DND-41 (cell line): ENCODE data around the gene SGPP1.
"Not testable (repeated sequence)": the region's sequence is repeated elsewhere in the genome, so short reads cannot be mapped to it uniquely, and the experiment has no call there.

Source experiments
- ATAC-seq: fragments of 200-7000 bp; cut with Tn5 transposase; 3 replicates; pipeline ENCODE4 v1.9.1; 2021; ENCODE audit warnings: low read depth; ENCODE audit not compliant: insufficient read depth
- DNase-seq: peaks from one replicate; pipeline ENCODE4 v3.0.0-alpha.2; 2020
- H2AFZ ChIP-seq: 2 replicates; pipeline ENCODE4 v1.6.0; 2012; ENCODE audit warnings: low read depth, low read length
- H3K27ac ChIP-seq: 2 replicates; pipeline ENCODE4 v1.5.1; 2012; ENCODE audit warnings: low read length, inconsistent platforms
- H3K27me3 ChIP-seq: fragments of 200-600 bp; sonication (generic); 2 replicates; pipeline ENCODE4 v1.6.0; 2012; ENCODE audit warnings: low read length, mild to moderate bottlenecking, inconsistent platforms; ENCODE audit not compliant: insufficient read depth, poor library complexity
- H3K36me3 ChIP-seq: 2 replicates; pipeline ENCODE4 v1.5.1; 2012; ENCODE audit warnings: low read length, inconsistent platforms; ENCODE audit not compliant: insufficient read depth
- H3K4me1 ChIP-seq: 2 replicates; pipeline ENCODE4 v1.5.1; 2012; ENCODE audit warnings: mild to moderate bottlenecking, low read length; ENCODE audit not compliant: insufficient read depth
- H3K4me2 ChIP-seq: 2 replicates; pipeline ENCODE4 v1.6.0; 2012; ENCODE audit warnings: mild to moderate bottlenecking, moderate library complexity, low read length, inconsistent platforms; ENCODE audit not compliant: insufficient read depth
- H3K4me3 ChIP-seq, 2 experiments: fragments of 200-600 bp in 1 of 2; shearing (Covaris generic) in 1 of 2; 2 replicates each; pipeline ENCODE4 v1.5.1; 2012 to 2016; ENCODE audit warnings: inconsistent platforms in 2 of 2, low read length in 2 of 2, mild to moderate bottlenecking in 2 of 2, low read depth in 1 of 2, moderate library complexity in 1 of 2
- H3K79me2 ChIP-seq: 2 replicates; pipeline ENCODE4 v1.6.0; 2012; ENCODE audit warnings: low read length, inconsistent platforms; ENCODE audit not compliant: insufficient read depth
- H3K9ac ChIP-seq: 2 replicates; pipeline ENCODE4 v1.6.0; 2012; ENCODE audit warnings: low read depth, mild to moderate bottlenecking, inconsistent platforms, low read length, moderate library complexity
- H3K9me3 ChIP-seq: 2 replicates; pipeline ENCODE4 v1.5.1; 2012; ENCODE audit warnings: low read length, moderate library complexity, mild to moderate bottlenecking, inconsistent platforms; ENCODE audit not compliant: insufficient read depth, severe bottlenecking
- H4K20me1 ChIP-seq: 2 replicates; pipeline ENCODE4 v1.6.0; 2012; ENCODE audit warnings: low read length; ENCODE audit not compliant: insufficient read depth
- CTCF ChIP-seq: IDR thresholded peaks from 2 replicates; pipeline ENCODE4 v1.5.1; 2012; ENCODE audit warnings: borderline replicate concordance, low read length, moderate library complexity, mild to moderate bottlenecking; ENCODE audit not compliant: poor library complexity, severe bottlenecking; ENCODE audit errors: extremely low read depth
- EZH2 ChIP-seq: IDR thresholded peaks from 3 replicates; pipeline ENCODE4 v1.6.1; 2012; ENCODE audit warnings: borderline replicate concordance, low read depth, mild to moderate bottlenecking, moderate library complexity, low read length, inconsistent platforms; ENCODE audit not compliant: severe bottlenecking

Gene SGPP1

GRCh38 chr14:63666335-63666734 lies 61.5 kb downstream of the SGPP1 start:
- no peak for DNase-seq
- Histone ChIP-seq H2AFZ (no peak overlapping the region), H3K27me3 (no peaks in the 10 kb centered on the region), H3K4me3 (no peak overlapping the region), H4K20me1 (no peaks in the 10 kb centered on the region), H3K4me2 (no peak overlapping the region), H3K9ac (no peak overlapping the region), H3K4me1 (no peaks in the 10 kb centered on the region), H3K9me3 (no peaks in the 10 kb centered on the region), H3K27ac (no peak overlapping the region), H3K79me2 (no peaks in the 10 kb centered on the region), H3K36me3 (no peaks in the 10 kb centered on the region)
- no peak for TF ChIP-seq EZH2
- TF ChIP-seq CTCF, result no peak
- no peak for ATAC-seq

- ATAC-seq, result no peak
- Histone ChIP-seq H2AFZ (no peak overlapping the region), H3K9ac (no peak overlapping the region), H3K9me3 (no peaks in the 10 kb centered on the region), H4K20me1 (no peaks in the 10 kb centered on the region), H3K4me2 (no peak overlapping the region), H3K36me3 (no peaks in the 10 kb centered on the region), H3K79me2 (no peaks in the 10 kb centered on the region), H3K4me1 (no peaks in the 10 kb centered on the region), H3K27ac (no peak overlapping the region), H3K4me3 (no peak overlapping the region), H3K27me3 (no peaks in the 10 kb centered on the region)
- no peak for DNase-seq
- TF ChIP-seq CTCF (no peak), EZH2 (no peak)
These were observed 64.2 kb downstream of the SGPP1 start for GRCh38 chr14:63663428-63664341.

- Histone ChIP-seq H4K20me1 (no peaks in the 10 kb centered on the region), H3K36me3 (no peaks in the 10 kb centered on the region), H3K4me1 (no peaks in the 10 kb centered on the region), H3K9ac (no peak overlapping the region), H3K27ac (no peak overlapping the region), H3K79me2 (no peaks in the 10 kb centered on the region), H3K9me3 (no peaks in the 10 kb centered on the region), H2AFZ (no peak overlapping the region), H3K4me3 (no peak overlapping the region), H3K4me2 (no peak overlapping the region), H3K27me3 (no peaks in the 10 kb centered on the region)
- TF ChIP-seq CTCF (no peak), EZH2 (no peak)
- DNase-seq (no peak), ATAC-seq (peak; percentile 31; the same call in 1 of the 3 replicates)
These were observed 65.1 kb downstream of the SGPP1 start for GRCh38 chr14:63662776-63663175.

GRCh38 chr14:63661881-63662280 lies 66.0 kb downstream of the SGPP1 start:
- H3K4me1 ChIP-seq, H3K79me2 ChIP-seq, H2AFZ ChIP-seq, H3K4me3 ChIP-seq, H3K9ac ChIP-seq, H3K36me3 ChIP-seq, ATAC-seq, DNase-seq, H4K20me1 ChIP-seq, H3K9me3 ChIP-seq, H3K27ac ChIP-seq, H3K27me3 ChIP-seq, H3K4me2 ChIP-seq: not testable (repeated sequence)
